ENCODE results near the gene FLAD1. TPM values are rescaled to one million over a fixed set of nuclear protein-coding genes. Genes with fewer than 3 reads are reported as not detected.

FLAD1 gene
- total RNA-seq, 1 donor from 2014 or later: 51.5 TPM

DNA sequence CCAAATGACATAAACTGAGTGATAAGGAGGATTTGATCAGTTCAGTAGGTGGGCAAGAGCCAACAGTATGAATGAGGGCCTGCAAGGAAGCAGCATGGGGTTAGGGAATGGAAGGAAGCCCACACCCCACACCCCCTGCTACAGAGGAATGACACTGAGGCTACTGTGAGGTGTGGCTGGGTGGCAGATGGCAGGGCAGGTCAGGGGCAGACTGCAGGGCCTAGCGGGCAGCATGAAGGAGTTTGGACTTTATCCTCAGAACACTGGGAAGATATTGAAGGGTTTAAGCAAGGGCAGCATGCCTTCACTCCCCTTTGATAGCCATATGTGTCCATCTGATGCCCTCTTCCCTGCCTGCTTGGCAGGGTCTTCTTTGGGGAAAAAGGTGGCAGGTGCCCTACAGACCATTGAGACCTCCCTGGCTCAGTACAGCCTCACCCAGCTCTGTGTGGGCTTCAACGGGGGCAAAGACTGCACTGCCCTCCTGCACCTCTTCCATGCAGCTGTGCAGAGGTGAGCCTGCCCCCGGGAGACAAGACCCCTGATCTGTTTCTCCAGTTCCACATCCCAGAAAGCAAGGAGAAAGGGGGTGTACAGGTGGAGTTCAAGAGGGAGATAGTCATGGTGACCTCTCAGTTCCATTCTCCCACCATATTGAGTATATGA is 6.2 kb downstream of the FLAD1 start:
- FAIRE-seq: no peak
- Mint-ChIP-seq H3K4me3 (ENCODE audit: unreplicated experiment) (peak overlapping the region; percentile 40), H3K36me3 (ENCODE audit: low read depth, unreplicated experiment) (peaks cover 9% of the 10 kb centered on the region)

DNA sequence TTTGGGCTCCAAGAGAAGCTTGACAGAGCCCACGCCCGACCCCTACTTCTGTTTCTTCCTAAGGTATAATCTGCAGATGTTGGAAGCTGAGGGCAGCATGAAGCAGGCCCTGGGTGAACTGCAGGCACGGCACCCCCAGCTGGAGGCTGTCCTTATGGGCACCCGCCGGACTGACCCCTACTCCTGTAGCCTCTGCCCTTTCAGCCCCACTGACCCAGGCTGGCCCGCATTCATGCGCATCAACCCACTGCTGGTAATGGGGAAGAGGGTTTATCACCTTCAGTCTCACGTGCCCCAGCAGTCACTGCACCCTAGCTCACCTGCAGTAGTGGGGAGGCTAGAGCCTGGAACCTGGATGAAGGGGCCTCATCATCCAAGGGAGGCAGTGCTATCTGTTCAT is 7.1 kb downstream of the FLAD1 start:
- no peak for FAIRE-seq
- Histone ChIP-seq H3K27me3 (ENCODE audit: insufficient read depth, low read length) (no peaks in the 10 kb centered on the region), H4K20me1 (ENCODE audit: insufficient read depth, low read length) (peaks cover 29% of the 10 kb centered on the region), H3K4me2 (ENCODE audit: low read length) (no peak overlapping the region), H3K27ac (ENCODE audit: low read depth, low read length) (no peak overlapping the region), H3K9me3 (ENCODE audit: insufficient read depth, low read depth, low read length) (no peaks in the 10 kb centered on the region), H3K36me3 (ENCODE audit: insufficient read depth, low read length) (peaks cover 24% of the 10 kb centered on the region), H2AFZ (ENCODE audit: low read depth, low read length) (no peak overlapping the region), H3K4me3 (ENCODE audit: insufficient read depth, low read depth, low read length) (no peak overlapping the region), H3K4me1 (ENCODE audit: insufficient read depth, low read length) (peaks cover 7% of the 10 kb centered on the region), H3K9ac (ENCODE audit: low read length) (no peak overlapping the region), H3K79me2 (ENCODE audit: insufficient read depth, low read length) (peaks cover 37% of the 10 kb centered on the region)
- peaks cover 20% of the 10 kb centered on the region for H3K4me1 Mint-ChIP-seq (ENCODE audit: low read depth, unreplicated experiment)
- peaks cover 9% of the 10 kb centered on the region for H3K36me3 Mint-ChIP-seq (ENCODE audit: low read depth, unreplicated experiment)
- DNase-seq (ENCODE audit: low read depth): no peak
- TF ChIP-seq CTCF (IDR thresholded peaks at IDR 0.05; ENCODE audit: insufficient read depth, low read depth, low read length): no peak
- no peak for TF ChIP-seq EZH2 (IDR thresholded peaks at IDR 0.05; ENCODE audit: insufficient read depth, low read length)
- H3K27me3 Mint-ChIP-seq (ENCODE audit: low read depth, unreplicated experiment): no peaks in the 10 kb centered on the region
- no peak overlapping the region for H3K4me3 Mint-ChIP-seq (ENCODE audit: unreplicated experiment)
- no peak overlapping the region for H3K27ac Mint-ChIP-seq (ENCODE audit: unreplicated experiment)
- H3K9me3 Mint-ChIP-seq (ENCODE audit: unreplicated experiment): no peaks in the 10 kb centered on the region

More for the DNA sequence above, 6.2 kb downstream of the FLAD1 start:
- Histone ChIP-seq H3K4me2 (ENCODE audit: low read length) (no peak overlapping the region), H3K36me3 (ENCODE audit: insufficient read depth, low read length) (peaks cover 24% of the 10 kb centered on the region), H3K79me2 (ENCODE audit: insufficient read depth, low read length) (peaks cover 46% of the 10 kb centered on the region), H3K4me3 (ENCODE audit: insufficient read depth, low read depth, low read length) (no peak overlapping the region), H2AFZ (ENCODE audit: low read depth, low read length) (no peak overlapping the region), H3K9ac (ENCODE audit: low read length) (no peak overlapping the region), H3K27me3 (ENCODE audit: insufficient read depth, low read length) (no peaks in the 10 kb centered on the region), H3K9me3 (ENCODE audit: insufficient read depth, low read depth, low read length) (no peaks in the 10 kb centered on the region), H3K27ac (ENCODE audit: low read depth, low read length) (no peak overlapping the region), H4K20me1 (ENCODE audit: insufficient read depth, low read length) (peaks cover 29% of the 10 kb centered on the region), H3K4me1 (ENCODE audit: insufficient read depth, low read length) (peaks cover 7% of the 10 kb centered on the region)
- H3K9me3 Mint-ChIP-seq (ENCODE audit: unreplicated experiment): no peaks in the 10 kb centered on the region
- H3K27me3 Mint-ChIP-seq (ENCODE audit: low read depth, unreplicated experiment): no peaks in the 10 kb centered on the region
- no peak for TF ChIP-seq CTCF (IDR thresholded peaks at IDR 0.05; ENCODE audit: insufficient read depth, low read depth, low read length)
- no peak for TF ChIP-seq EZH2 (IDR thresholded peaks at IDR 0.05; ENCODE audit: insufficient read depth, low read length)
- H3K4me1 Mint-ChIP-seq (ENCODE audit: low read depth, unreplicated experiment): peaks cover 19% of the 10 kb centered on the region
- DNase-seq (ENCODE audit: low read depth): no peak
- no peak overlapping the region for H3K27ac Mint-ChIP-seq (ENCODE audit: unreplicated experiment)
